Stimulated activated CD8-positive, alpha-beta memory T cell treated with anti-CD3 and anti-CD28 coated beads, Interleukin-4, amount 100 ng/mL, for 48 hours (primary cell): ENCODE results near the gene RGS1.

ENCODE experiments used
- DNase-seq: peaks from one replicate; pipeline ENCODE4 v3.0.0-alpha.2; 2020

RGS1 gene

GRCh38 chr1:192627901-192628300, 52.3 kb downstream of the RGS1 start:
- no peak for DNase-seq

GRCh38 chr1:192628396-192629057, 53.0 kb downstream of the RGS1 start:
- DNase-seq, result no peak

DNA sequence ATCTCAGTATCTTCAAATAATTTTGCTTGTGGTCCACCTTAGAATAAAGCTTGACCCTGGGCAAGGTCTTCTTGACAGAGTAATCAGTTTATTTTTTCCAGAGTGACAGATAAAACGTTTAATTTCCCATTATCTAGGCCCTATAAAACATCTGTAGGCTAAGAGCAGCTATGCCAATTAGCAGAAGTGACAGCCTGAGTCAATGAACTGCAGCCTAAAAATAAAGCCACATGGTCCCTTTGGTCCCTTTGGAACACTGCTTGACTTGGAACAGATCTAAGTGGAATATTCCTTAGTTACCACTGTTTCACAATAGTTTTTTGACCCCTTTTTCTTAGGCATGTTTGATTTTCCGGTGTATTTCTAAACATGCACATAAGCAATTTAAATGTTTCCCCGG, 54.0 kb downstream of the RGS1 start:
- DNase-seq, result no peak
